ENCODE measurements around the gene ADIPOR2. TPM values are rescaled to one million over a fixed set of nuclear protein-coding genes. Genes with fewer than 3 reads are reported as not detected.

The ADIPOR2 gene
- total and polyA plus RNA-seq, 4 donors: 26.6 to 68.3 (median 41.7) TPM

GRCh38 chr12:1835211-1836131, 144.6 kb downstream of the ADIPOR2 start:
- Histone ChIP-seq H3K27me3 (ENCODE audit: control insufficient read depth in 4 of 4, insufficient read depth in 4 of 4, low read length in 3 of 4) (peaks cover 0 to 5% (median 0%) of the 10 kb centered on the region in 4 donors), H3K9ac (ENCODE audit: low read depth in 1 of 2, low read length in 2 of 2) (no peak overlapping the region), H3K4me1 (ENCODE audit: control insufficient read depth in 4 of 4, insufficient read depth in 4 of 4, low read length in 3 of 4) (no peaks in the 10 kb centered on the region), H3K36me3 (ENCODE audit: control insufficient read depth in 4 of 4, insufficient read depth in 3 of 4, low read depth in 1 of 4, low read length in 3 of 4) (no peaks in the 10 kb centered on the region), H3K4me3 (ENCODE audit: low read depth in 1 of 3, low read length in 3 of 3) (no peak overlapping the region), H3K9me3 (ENCODE audit: control insufficient read depth in 4 of 4, low read length in 3 of 4) (no peaks in the 10 kb centered on the region), H3K27ac (ENCODE audit: low read depth in 1 of 2, low read length in 2 of 2) (no peak overlapping the region)
- WGBS: 82% methylated on average over 22 of the region's 22 CpGs
- DNase-seq (ENCODE audit: low spot score): no peak
- TF ChIP-seq RAD21 (IDR thresholded peaks at IDR 0.05) (no peak), REST (IDR thresholded peaks at IDR 0.05) (no peak), NR2F2 (IDR thresholded peaks at IDR 0.05) (no peak), RXRA (IDR thresholded peaks at IDR 0.05) (no peak), SP1 (IDR thresholded peaks at IDR 0.05) (no peak), YY1 (IDR thresholded peaks at IDR 0.05) (no peak), HNF4A (conservative IDR thresholded peaks at IDR 0.05) (no peak), JUND (IDR thresholded peaks at IDR 0.05) (no peak), EGR1 (IDR thresholded peaks at IDR 0.05; ENCODE audit: low read depth in 2 of 2) (no peak), HNF4G (IDR thresholded peaks at IDR 0.05) (no peak)
- TF ChIP-seq, protein P1, sequence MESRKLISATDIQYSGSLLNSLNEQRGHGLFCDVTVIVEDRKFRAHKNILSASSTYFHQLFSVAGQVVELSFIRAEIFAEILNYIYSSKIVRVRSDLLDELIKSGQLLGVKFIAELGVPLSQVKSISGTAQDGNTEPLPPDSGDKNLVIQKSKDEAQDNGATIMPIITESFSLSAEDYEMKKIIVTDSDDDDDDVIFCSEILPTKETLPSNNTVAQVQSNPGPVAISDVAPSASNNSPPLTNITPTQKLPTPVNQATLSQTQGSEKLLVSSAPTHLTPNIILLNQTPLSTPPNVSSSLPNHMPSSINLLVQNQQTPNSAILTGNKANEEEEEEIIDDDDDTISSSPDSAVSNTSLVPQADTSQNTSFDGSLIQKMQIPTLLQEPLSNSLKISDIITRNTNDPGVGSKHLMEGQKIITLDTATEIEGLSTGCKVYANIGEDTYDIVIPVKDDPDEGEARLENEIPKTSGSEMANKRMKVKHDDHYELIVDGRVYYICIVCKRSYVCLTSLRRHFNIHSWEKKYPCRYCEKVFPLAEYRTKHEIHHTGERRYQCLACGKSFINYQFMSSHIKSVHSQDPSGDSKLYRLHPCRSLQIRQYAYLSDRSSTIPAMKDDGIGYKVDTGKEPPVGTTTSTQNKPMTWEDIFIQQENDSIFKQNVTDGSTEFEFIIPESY (IDR thresholded peaks at IDR 0.05): no peak
- TF ChIP-seq, protein P2, sequence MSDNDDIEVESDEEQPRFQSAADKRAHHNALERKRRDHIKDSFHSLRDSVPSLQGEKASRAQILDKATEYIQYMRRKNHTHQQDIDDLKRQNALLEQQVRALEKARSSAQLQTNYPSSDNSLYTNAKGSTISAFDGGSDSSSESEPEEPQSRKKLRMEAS (IDR thresholded peaks at IDR 0.05): no peak
- TF ChIP-seq, protein P3, sequence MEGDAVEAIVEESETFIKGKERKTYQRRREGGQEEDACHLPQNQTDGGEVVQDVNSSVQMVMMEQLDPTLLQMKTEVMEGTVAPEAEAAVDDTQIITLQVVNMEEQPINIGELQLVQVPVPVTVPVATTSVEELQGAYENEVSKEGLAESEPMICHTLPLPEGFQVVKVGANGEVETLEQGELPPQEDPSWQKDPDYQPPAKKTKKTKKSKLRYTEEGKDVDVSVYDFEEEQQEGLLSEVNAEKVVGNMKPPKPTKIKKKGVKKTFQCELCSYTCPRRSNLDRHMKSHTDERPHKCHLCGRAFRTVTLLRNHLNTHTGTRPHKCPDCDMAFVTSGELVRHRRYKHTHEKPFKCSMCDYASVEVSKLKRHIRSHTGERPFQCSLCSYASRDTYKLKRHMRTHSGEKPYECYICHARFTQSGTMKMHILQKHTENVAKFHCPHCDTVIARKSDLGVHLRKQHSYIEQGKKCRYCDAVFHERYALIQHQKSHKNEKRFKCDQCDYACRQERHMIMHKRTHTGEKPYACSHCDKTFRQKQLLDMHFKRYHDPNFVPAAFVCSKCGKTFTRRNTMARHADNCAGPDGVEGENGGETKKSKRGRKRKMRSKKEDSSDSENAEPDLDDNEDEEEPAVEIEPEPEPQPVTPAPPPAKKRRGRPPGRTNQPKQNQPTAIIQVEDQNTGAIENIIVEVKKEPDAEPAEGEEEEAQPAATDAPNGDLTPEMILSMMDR (IDR thresholded peaks at IDR 0.05; ENCODE audit: low read depth, low read length, missing input control): no peak
- TF ChIP-seq, protein P4, sequence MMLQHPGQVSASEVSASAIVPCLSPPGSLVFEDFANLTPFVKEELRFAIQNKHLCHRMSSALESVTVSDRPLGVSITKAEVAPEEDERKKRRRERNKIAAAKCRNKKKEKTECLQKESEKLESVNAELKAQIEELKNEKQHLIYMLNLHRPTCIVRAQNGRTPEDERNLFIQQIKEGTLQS (IDR thresholded peaks at IDR 0.05): no peak
